Natural killer cell (primary cell): ENCODE results near the gene AKAP11. TPM values are rescaled to one million over a fixed set of nuclear protein-coding genes. Genes with fewer than 3 reads are reported as not detected.

Experiments used
- ATAC-seq, 3 donors: fragments of 150-1000 bp in 2 of 3; fragments of 200-7000 bp in 1 of 3; cut with Tn5 transposase; 1 replicate in 1 of 3; 2 replicates in 2 of 3; pipeline ENCODE4 v1.10.0; 2021; ENCODE audit warnings: mild to moderate bottlenecking in 2 of 3, moderate library complexity in 2 of 3
- DNase-seq, 2 donors: peaks; one replicate each; pipeline versions ENCODE4 v3.0.0 to v3.0.0-alpha.2; 2013 to 2021; ENCODE audit warnings: mixed read lengths in 1 of 2
- H3K27ac ChIP-seq: one replicate; pipeline ENCODE4 v1.5.1; 2013; ENCODE audit warnings: mild to moderate bottlenecking, low read length
- H3K27me3 ChIP-seq: one replicate; pipeline ENCODE4 v1.6.1; 2013; ENCODE audit warnings: low read length; ENCODE audit not compliant: control insufficient read depth, insufficient read depth
- H3K36me3 ChIP-seq: one replicate; pipeline ENCODE4 v1.6.1; 2013; ENCODE audit warnings: low read length; ENCODE audit not compliant: control insufficient read depth, insufficient read depth
- H3K4me1 ChIP-seq: one replicate; pipeline ENCODE4 v1.6.1; 2013; ENCODE audit warnings: low read length; ENCODE audit not compliant: control insufficient read depth, insufficient read depth
- H3K4me3 ChIP-seq: one replicate; pipeline ENCODE4 v1.5.1; 2013; ENCODE audit warnings: low read length
- H3K9me3 ChIP-seq: one replicate; pipeline ENCODE4 v1.6.1; 2013; ENCODE audit warnings: low read length; ENCODE audit not compliant: control insufficient read depth, insufficient read depth
- H3K27ac Mint-ChIP-seq, 2 donors: one replicate each; pipeline ENCODE4 v1.8.0; 2022; ENCODE audit warnings: mild to moderate bottlenecking in 2 of 2, mixed read lengths in 2 of 2, moderate library complexity in 1 of 2
- H3K27me3 Mint-ChIP-seq, 2 donors: one replicate each; pipeline ENCODE4 v1.8.0; 2022; ENCODE audit warnings: low read depth in 2 of 2, mixed read lengths in 2 of 2
- H3K36me3 Mint-ChIP-seq: one replicate; pipeline ENCODE4 v1.8.0; 2022; ENCODE audit warnings: mixed read lengths
- H3K4me1 Mint-ChIP-seq, 2 donors: one replicate each; pipeline ENCODE4 v1.8.0; 2022; ENCODE audit warnings: mixed read lengths in 2 of 2
- H3K4me3 Mint-ChIP-seq: one replicate; pipeline ENCODE4 v1.8.0; 2022; ENCODE audit warnings: mild to moderate bottlenecking, moderate library complexity, mixed read lengths
- H3K9me3 Mint-ChIP-seq, 2 donors: one replicate each; pipeline ENCODE4 v1.8.0; 2022; ENCODE audit warnings: mixed read lengths in 2 of 2
- WGBS: methylation state at CpG from one replicate; pipeline ENCODE4 v1.1.7; 2013; ENCODE audit warnings: missing lambda C conversion rate; ENCODE audit not compliant: insufficient coverage; 5-methylcytosine and 5-hydroxymethylcytosine counted together
- intact Hi-C: fragments of 100-400 bp; cut with micrococcal nuclease; formaldehyde crosslinking; loops from one replicate; pipeline ENCODE4 v1.14.2; 2022
- total RNA-seq, 4 donors: library from RNA; stranded (reverse); fragments of 120-200 nt in 1 of 4; gene quantifications; one replicate each; pipeline versions ENCODE4 v1.2.3 to v1.2.4, GENCODE V29; 2013 to 2022
- TF ChIP-seq, protein P1 (sequence below): fragments of 200-600 bp; IDR thresholded peaks from one replicate; pipeline ENCODE4 v1.8.0; 2022; ENCODE audit warnings: antibody characterized with exemption

Gene AKAP11
- total RNA-seq, 3 donors from 2014 or later (not counting 1 experiment from before 2014, with no cell fraction given), result 23.6 to 31.9 (median 26.8) TPM

DNA sequence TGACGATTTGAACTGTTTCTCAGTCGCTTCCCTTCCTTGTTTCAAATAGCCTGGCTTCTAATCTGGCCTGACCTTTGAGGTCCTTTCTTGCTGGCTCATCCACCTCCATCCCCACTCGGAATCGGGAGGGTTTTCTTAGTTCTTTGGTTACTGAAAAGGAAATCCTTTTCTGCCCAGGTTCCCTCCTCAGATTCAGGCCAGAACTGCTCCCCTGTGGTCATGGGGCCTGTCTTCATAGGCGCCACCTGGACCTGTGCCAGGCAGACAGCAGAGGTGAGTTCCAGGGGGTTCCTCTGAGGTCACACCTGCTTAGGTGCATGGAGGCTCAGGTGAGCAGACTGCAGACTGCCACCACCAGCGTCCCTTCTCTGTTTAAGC is 62.4 kb downstream of the AKAP11 start:
- Histone ChIP-seq H3K27me3 (no peaks in the 10 kb centered on the region), H3K27ac (no peak overlapping the region), H3K4me1 (peaks cover 10% of the 10 kb centered on the region), H3K4me3 (no peak overlapping the region), H3K36me3 (no peaks in the 10 kb centered on the region), H3K9me3 (no peaks in the 10 kb centered on the region)
- TF ChIP-seq, protein P1, sequence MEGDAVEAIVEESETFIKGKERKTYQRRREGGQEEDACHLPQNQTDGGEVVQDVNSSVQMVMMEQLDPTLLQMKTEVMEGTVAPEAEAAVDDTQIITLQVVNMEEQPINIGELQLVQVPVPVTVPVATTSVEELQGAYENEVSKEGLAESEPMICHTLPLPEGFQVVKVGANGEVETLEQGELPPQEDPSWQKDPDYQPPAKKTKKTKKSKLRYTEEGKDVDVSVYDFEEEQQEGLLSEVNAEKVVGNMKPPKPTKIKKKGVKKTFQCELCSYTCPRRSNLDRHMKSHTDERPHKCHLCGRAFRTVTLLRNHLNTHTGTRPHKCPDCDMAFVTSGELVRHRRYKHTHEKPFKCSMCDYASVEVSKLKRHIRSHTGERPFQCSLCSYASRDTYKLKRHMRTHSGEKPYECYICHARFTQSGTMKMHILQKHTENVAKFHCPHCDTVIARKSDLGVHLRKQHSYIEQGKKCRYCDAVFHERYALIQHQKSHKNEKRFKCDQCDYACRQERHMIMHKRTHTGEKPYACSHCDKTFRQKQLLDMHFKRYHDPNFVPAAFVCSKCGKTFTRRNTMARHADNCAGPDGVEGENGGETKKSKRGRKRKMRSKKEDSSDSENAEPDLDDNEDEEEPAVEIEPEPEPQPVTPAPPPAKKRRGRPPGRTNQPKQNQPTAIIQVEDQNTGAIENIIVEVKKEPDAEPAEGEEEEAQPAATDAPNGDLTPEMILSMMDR, result no peak
- intact Hi-C loops, result no loop called here
- ATAC-seq (peak in 2 of 3 donors; percentile 10 to 40), DNase-seq (peak in 1 of 2 donors; percentile 25)
- H3K4me1 Mint-ChIP-seq, result peaks cover 11 to 18% of the 10 kb centered on the region in 2 donors
- H3K36me3 Mint-ChIP-seq, result no peaks in the 10 kb centered on the region
- 41% methylated on average over 6 of the region's 6 CpGs for WGBS
- no peaks in the 10 kb centered on the region for H3K27me3 Mint-ChIP-seq
- no peaks in the 10 kb centered on the region for H3K9me3 Mint-ChIP-seq
- H3K27ac Mint-ChIP-seq, result no peak overlapping the region
- no peak overlapping the region for H3K4me3 Mint-ChIP-seq

DNA sequence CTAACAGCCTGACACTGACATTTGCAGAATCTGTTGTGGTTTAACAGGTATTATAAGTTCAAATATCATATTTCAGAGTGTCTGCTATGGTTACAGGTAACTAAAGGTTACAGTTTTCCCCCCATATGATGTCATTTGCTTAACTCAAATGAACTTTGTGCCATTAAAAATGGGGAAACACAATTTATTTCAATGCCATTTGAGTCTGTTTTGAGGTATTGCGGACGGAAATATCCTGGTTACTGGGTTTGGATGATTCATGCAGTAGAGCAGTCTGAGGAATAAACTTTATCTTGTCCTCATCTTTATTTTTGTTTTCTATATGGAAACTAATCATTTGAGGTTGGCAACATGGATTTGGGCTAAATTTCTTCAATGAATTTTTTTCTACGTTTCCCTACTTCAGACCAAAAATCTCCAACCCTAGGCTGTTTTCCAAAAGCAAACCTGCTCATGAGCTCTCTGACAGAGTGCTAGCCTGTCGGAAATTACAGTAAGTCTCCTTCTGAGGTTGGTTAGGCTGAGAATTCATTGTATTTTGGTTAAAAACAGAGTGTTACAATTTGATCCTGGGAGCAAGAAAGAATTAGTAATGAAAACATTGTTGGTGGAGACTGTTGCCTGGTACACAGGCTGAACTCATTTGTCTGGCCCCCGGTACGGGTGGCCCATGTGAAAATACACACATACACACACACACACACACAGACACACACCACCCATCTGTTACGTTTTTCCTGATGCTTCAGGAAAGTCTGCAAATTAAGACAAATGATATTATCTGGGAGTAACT is 66.1 kb downstream of the AKAP11 start:
- Mint-ChIP-seq H3K27ac (no peak overlapping the region), H3K36me3 (no peaks in the 10 kb centered on the region), H3K4me1 (peaks cover 0 to 4% of the 10 kb centered on the region in 2 donors), H3K27me3 (no peaks in the 10 kb centered on the region), H3K4me3 (no peak overlapping the region), H3K9me3 (no peaks in the 10 kb centered on the region)
- no peaks in the 10 kb centered on the region for H3K36me3 ChIP-seq
- H3K4me3 ChIP-seq, result no peak overlapping the region
- no peak overlapping the region for H3K27ac ChIP-seq
- 94% methylated on average over 6 of the region's 7 CpGs for WGBS
- DNase-seq (no peak), ATAC-seq (no peak)
- intact Hi-C loops, result no loop called here
- TF ChIP-seq, protein P1, result no peak
- no peaks in the 10 kb centered on the region for H3K27me3 ChIP-seq
- no peaks in the 10 kb centered on the region for H3K9me3 ChIP-seq
- H3K4me1 ChIP-seq, result peaks cover 4% of the 10 kb centered on the region

DNA sequence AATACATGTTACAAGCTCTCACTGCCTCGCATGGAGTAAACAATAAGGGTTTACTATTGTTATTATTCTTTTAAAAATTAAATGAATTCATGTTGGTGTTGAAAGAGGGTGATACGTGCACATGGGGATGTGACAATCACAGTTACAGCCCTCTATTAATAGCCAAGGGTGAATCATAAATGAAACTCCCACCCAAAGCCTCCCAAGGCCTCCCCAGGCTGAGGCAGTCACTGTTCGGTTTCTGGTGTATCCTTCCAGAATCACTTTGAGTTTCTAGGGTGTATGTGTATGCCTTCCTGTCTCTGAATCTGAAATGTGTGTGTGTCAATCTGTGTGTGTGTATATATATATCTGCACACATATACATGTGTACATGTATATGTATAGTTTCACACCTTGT is 73.4 kb downstream of the AKAP11 start:
- no peaks in the 10 kb centered on the region for H3K36me3 ChIP-seq
- Mint-ChIP-seq H3K4me1 (no peaks in the 10 kb centered on the region), H3K36me3 (no peaks in the 10 kb centered on the region), H3K27ac (no peak overlapping the region), H3K27me3 (no peaks in the 10 kb centered on the region), H3K4me3 (no peak overlapping the region), H3K9me3 (no peaks in the 10 kb centered on the region)
- no peaks in the 10 kb centered on the region for H3K4me1 ChIP-seq
- intact Hi-C loops, result no loop called here
- no peaks in the 10 kb centered on the region for H3K9me3 ChIP-seq
- ATAC-seq (no peak), DNase-seq (no peak)
- H3K4me3 ChIP-seq, result no peak overlapping the region
- WGBS, result 71% methylated on average over 1 of the region's 3 CpGs
- TF ChIP-seq, protein P1, result no peak
- H3K27me3 ChIP-seq, result no peaks in the 10 kb centered on the region
- no peak overlapping the region for H3K27ac ChIP-seq

DNA sequence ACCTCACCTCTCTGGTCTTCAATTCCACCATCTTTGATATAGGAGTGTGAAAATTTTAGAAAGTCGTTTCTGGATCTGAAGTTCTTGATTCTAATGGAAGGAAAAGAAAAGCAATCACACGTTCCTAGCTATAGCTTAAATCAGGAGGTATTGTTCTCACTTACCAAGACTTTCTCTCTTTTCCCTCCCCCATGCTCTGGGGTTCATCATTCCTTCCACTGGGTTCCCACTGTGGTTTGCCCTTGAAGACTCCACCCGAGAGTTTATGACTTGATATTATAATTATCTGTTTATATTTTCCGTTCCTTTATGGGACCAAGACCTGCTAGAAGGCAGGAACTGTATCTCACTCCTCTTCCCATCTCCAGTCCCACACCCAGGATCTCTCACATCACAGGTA is 76.6 kb downstream of the AKAP11 start:
- H3K27me3 ChIP-seq, result no peaks in the 10 kb centered on the region
- WGBS, result 100% methylated on average over 1 of the region's 4 CpGs
- no peak overlapping the region for H3K4me3 ChIP-seq
- H3K36me3 Mint-ChIP-seq, result no peaks in the 10 kb centered on the region
- H3K4me1 Mint-ChIP-seq, result no peaks in the 10 kb centered on the region
- H3K9me3 ChIP-seq, result no peaks in the 10 kb centered on the region
- H3K4me1 ChIP-seq, result no peaks in the 10 kb centered on the region
- H3K36me3 ChIP-seq, result no peaks in the 10 kb centered on the region
- H3K27ac ChIP-seq, result no peak overlapping the region
- ATAC-seq (no peak), DNase-seq (no peak)
- H3K9me3 Mint-ChIP-seq, result no peaks in the 10 kb centered on the region
- no peak overlapping the region for H3K27ac Mint-ChIP-seq
- no peak overlapping the region for H3K4me3 Mint-ChIP-seq
- H3K27me3 Mint-ChIP-seq, result no peaks in the 10 kb centered on the region
- TF ChIP-seq, protein P1, result no peak
- intact Hi-C loops, result no loop called here
